Measurements from ENCODE around the gene ENDOD1. TPM values are rescaled to one million over a fixed set of nuclear protein-coding genes. Genes with fewer than 3 reads are reported as not detected.

Gene ENDOD1
- total and polyA plus RNA-seq, 7 donors = 7.8 to 31.4 (median 20.4) TPM

DNA sequence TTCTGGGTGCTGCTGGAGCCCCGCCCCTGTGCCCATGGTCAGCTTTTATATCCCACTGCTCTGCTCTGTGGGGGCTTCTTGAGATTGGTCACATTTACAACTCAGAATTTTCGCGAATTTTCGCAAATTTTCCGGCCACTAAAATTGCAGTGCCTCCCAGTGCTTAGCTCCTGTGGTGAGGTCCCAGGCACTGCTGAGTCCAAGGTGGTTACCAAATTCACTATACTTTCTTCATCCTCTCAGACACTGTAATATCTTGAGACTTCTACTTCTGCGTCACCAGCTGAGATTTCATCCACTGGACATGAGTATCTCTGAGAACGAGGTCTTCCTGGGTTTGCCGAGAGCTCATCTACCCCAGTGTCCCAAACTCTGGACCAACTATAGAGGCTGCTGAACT lies 31.7 kb upstream of the ENDOD1 start:
- Histone ChIP-seq H3K4me1 (no peaks in the 10 kb centered on the region), H3K27ac (no peak overlapping the region), H3K27me3 (peaks cover 0 to 6% (median 0%) of the 10 kb centered on the region in 3 donors), H3K9me3 (no peaks in the 10 kb centered on the region), H3K36me3 (no peaks in the 10 kb centered on the region), H3K4me3 (no peak overlapping the region)
- 95 to 96% methylated on average over 8 of the region's 8 CpGs for WGBS, 2 donors
- TF ChIP-seq POLR2A (IDR thresholded peaks at IDR 0.05) (no peak), EP300 (IDR thresholded peaks at IDR 0.05) (no peak), POLR2AphosphoS5 (IDR thresholded peaks at IDR 0.05) (no peak)
- intact Hi-C loops (cut with DNase I) = no loop called here
- DNase-seq = no peak

DNA sequence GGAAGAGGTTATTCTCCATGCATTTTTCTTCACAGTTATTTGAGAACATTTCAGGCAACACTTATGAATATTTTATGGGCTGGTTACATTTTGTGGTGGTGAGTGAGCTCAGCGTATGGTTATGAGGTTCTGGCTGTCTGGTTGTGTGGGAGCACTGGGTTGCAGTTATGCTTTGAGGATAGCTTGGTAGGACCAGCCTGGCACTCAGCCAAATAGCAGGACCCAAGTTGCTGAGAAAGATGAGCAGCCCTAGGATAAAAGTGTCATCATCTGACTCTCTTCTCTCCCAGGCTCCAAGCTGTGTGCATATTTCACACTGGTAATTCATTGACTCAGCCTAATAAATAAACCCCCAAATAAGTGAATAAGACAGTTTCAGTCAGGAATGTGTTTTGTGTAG lies 31.0 kb upstream of the ENDOD1 start:
- TF ChIP-seq, protein P1, sequence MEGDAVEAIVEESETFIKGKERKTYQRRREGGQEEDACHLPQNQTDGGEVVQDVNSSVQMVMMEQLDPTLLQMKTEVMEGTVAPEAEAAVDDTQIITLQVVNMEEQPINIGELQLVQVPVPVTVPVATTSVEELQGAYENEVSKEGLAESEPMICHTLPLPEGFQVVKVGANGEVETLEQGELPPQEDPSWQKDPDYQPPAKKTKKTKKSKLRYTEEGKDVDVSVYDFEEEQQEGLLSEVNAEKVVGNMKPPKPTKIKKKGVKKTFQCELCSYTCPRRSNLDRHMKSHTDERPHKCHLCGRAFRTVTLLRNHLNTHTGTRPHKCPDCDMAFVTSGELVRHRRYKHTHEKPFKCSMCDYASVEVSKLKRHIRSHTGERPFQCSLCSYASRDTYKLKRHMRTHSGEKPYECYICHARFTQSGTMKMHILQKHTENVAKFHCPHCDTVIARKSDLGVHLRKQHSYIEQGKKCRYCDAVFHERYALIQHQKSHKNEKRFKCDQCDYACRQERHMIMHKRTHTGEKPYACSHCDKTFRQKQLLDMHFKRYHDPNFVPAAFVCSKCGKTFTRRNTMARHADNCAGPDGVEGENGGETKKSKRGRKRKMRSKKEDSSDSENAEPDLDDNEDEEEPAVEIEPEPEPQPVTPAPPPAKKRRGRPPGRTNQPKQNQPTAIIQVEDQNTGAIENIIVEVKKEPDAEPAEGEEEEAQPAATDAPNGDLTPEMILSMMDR (IDR thresholded peaks at IDR 0.05) = no peak
- TF ChIP-seq POLR2A (IDR thresholded peaks at IDR 0.05) = no peak
- no peak for TF ChIP-seq POLR2AphosphoS5 (IDR thresholded peaks at IDR 0.05)
- TF ChIP-seq EP300 (IDR thresholded peaks at IDR 0.05) = no peak

DNA sequence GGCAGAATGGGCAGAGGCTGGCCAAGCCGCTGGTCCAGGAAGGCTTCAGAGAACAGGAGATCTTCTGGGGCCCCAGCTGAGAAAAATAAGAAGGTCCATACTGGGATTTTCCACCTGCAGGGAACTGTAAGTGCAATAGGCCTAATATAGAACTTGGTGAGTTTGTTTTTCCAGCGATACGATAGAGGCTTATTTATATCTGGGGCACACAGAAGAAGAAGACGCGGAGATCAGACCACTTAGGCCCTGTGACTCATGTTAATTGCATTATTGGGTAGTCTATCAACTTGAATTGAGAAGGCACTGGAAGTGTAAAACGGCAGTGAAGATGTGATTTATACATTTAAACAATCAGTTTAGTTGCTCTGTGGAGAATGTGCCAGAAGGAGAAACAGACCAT lies 30.6 kb upstream of the ENDOD1 start:
- Histone ChIP-seq H3K9me3 (no peaks in the 10 kb centered on the region), H3K27ac (no peak overlapping the region), H3K4me3 (no peak overlapping the region), H3K27me3 (peaks cover 0 to 6% (median 0%) of the 10 kb centered on the region in 3 donors), H3K4me1 (no peaks in the 10 kb centered on the region), H3K36me3 (no peaks in the 10 kb centered on the region)
- intact Hi-C loops (cut with DNase I) = no loop called here
- WGBS, 2 donors = 83 to 84% methylated on average over 6 of the region's 6 CpGs
- DNase-seq = no peak
- TF ChIP-seq POLR2A (IDR thresholded peaks at IDR 0.05) = no peak
- no peak for TF ChIP-seq EP300 (IDR thresholded peaks at IDR 0.05)
- TF ChIP-seq POLR2AphosphoS5 (IDR thresholded peaks at IDR 0.05) = no peak
- TF ChIP-seq, protein P1 (IDR thresholded peaks at IDR 0.05) = no peak

More for the DNA sequence above, 31.0 kb upstream of the ENDOD1 start:
- Histone ChIP-seq H3K4me3 (no peak overlapping the region), H3K27ac (no peak overlapping the region), H3K9me3 (no peaks in the 10 kb centered on the region), H3K4me1 (no peaks in the 10 kb centered on the region), H3K27me3 (peaks cover 0 to 6% (median 0%) of the 10 kb centered on the region in 3 donors), H3K36me3 (no peaks in the 10 kb centered on the region)
- whole genome bisulfite sequencing, 2 donors = 87 to 95% methylated on average over 1 of the region's 1 CpG
- intact Hi-C loops (cut with DNase I) = no loop called here
- no peak for DNase-seq

DNA sequence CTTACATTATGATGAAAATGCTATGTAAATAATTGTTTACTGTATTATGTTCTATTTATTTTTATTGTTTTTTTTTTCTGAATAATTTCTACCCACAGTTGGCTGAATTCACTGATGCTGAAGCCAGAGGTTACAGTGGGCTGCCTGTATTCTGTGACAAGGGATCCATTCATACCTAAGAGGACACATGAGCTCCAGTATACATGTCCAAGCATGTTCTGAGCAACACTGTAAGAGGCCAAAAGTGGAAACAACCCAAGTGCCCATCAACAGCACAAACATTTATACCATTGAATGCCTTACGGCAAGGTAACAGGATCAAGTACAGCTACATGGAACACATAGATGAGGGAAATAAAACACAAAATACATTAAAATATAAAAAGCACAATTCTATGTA lies 24.3 kb upstream of the ENDOD1 start:
- H3K36me3 ChIP-seq = no peaks in the 10 kb centered on the region
- H3K27ac ChIP-seq = no peak overlapping the region
- TF ChIP-seq POLR2AphosphoS5 (IDR thresholded peaks at IDR 0.05) = no peak
- TF ChIP-seq, protein P1 (IDR thresholded peaks at IDR 0.05) = no peak
- TF ChIP-seq EP300 (IDR thresholded peaks at IDR 0.05) = no peak
- no peak for TF ChIP-seq POLR2A (IDR thresholded peaks at IDR 0.05)
- peaks cover 0 to 20% (median 17%) of the 10 kb centered on the region in 4 donors for H3K4me1 ChIP-seq
- H3K4me3 ChIP-seq = no peak overlapping the region
- WGBS, 2 donors = 96 to 98% methylated on average over 1 of the region's 1 CpG
- no peaks in the 10 kb centered on the region for H3K27me3 ChIP-seq
- no peak for DNase-seq
- intact Hi-C loops (cut with DNase I) = loop anchor here (5.0 to 10.0 kb wide), 5 partner anchors 167 to 722 kb away; partner anchors contain the start of genes AMOTL1, FAM76B and SESN3
- H3K9me3 ChIP-seq = no peaks in the 10 kb centered on the region

DNA sequence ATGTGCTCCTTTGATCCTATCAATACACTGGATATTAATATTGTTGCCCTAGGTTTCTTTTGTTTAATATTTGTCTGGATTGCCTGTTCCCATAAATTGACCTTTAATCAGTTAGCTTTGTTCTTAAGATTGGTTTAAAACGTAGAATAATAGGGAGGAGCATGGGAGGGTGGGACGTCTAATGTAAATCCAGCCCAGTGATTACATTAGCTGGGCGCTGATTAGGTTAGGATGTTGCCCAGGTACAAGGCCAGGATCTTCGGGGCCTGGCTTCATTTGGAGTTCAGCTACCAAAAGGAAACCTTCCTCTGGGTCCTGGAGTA lies 23.0 kb upstream of the ENDOD1 start, which contains the start of gene SRSF8:
Gene SRSF8 (plus strand): TSS at position 204 of the 323 bp plus-strand sequence. CDS start 308 bp downstream, outside the sequence.
- H3K27me3 ChIP-seq = no peaks in the 10 kb centered on the region
- no peak for TF ChIP-seq POLR2AphosphoS5 (IDR thresholded peaks at IDR 0.05)
- TF ChIP-seq EP300 (IDR thresholded peaks at IDR 0.05) = no peak
- TF ChIP-seq, protein P1 (IDR thresholded peaks at IDR 0.05) = no peak
- no peak for TF ChIP-seq POLR2A (IDR thresholded peaks at IDR 0.05)
- H3K36me3 ChIP-seq = no peaks in the 10 kb centered on the region
- WGBS, 2 donors = 0 to 1% methylated on average over 4 of the region's 4 CpGs
- H3K4me3 ChIP-seq = peak within 1 kb of the TSS; percentile 71 to 83 (median 80)
- H3K9me3 ChIP-seq = no peaks in the 10 kb centered on the region
- DNase-seq = no peak
- peak within 1 kb of the TSS; percentile 91 to 99 (median 98) for H3K27ac ChIP-seq
- intact Hi-C loops (cut with DNase I) = loop anchor here (2.0 to 10.0 kb wide), 7 partner anchors 94 to 721 kb away; partner anchors contain the start of genes AMOTL1, CWC15, FAM76B and KDM4D
- peaks cover 0 to 20% (median 17%) of the 10 kb centered on the region in 4 donors for H3K4me1 ChIP-seq

All from sigmoid colon (tissue), 7 donors.